Stimulated activated CD4-positive, alpha-beta T cell treated with anti-CD3 and anti-CD28 coated beads, Interleukin-12 subunit alpha, Interleukin-12 subunit beta, amount 100 ng/mL, for 4 hours (primary cell): Measurements from ENCODE around the gene MATN1.

ENCODE experiments used
- DNase-seq: peaks from one replicate; pipeline ENCODE4 v3.0.0-alpha.2; 2020

MATN1 gene

GRCh38 chr1:30730346-30731108, 7.1 kb upstream of the MATN1 start:
- DNase-seq, result no peak

- DNase-seq, result no peak
Observed at GRCh38 chr1:30729901-30730300, 6.5 kb upstream of the MATN1 start.

GRCh38 chr1:30728832-30729638, 5.7 kb upstream of the MATN1 start:
- DNase-seq, result no peak

GRCh38 chr1:30728340-30728739, 5.0 kb upstream of the MATN1 start:
- DNase-seq, result no peak

GRCh38 chr1:30727824-30728223, 4.4 kb upstream of the MATN1 start:
- no peak for DNase-seq

GRCh38 chr1:30726773-30727684, 3.6 kb upstream of the MATN1 start:
- no peak for DNase-seq

- DNase-seq, result no peak
Observed at GRCh38 chr1:30726236-30726635, 2.9 kb upstream of the MATN1 start.

GRCh38 chr1:30725450-30726095, 2.2 kb upstream of the MATN1 start:
- DNase-seq, result no peak

- DNase-seq, result no peak
Observed at GRCh38 chr1:30724655-30725421, 1.5 kb upstream of the MATN1 start.

- DNase-seq, result no peak
Observed at GRCh38 chr1:30724175-30724574, 790 bp upstream of the MATN1 start.

- DNase-seq, result no peak
Observed at GRCh38 chr1:30721812-30722537, 1.4 kb downstream of the MATN1 start.

- DNase-seq, result no peak
Observed at GRCh38 chr1:30721341-30721793, 2.0 kb downstream of the MATN1 start.

GRCh38 chr1:30720271-30721223, 2.8 kb downstream of the MATN1 start:
- no peak for DNase-seq

- DNase-seq, result no peak
Observed at GRCh38 chr1:30719406-30720270, 3.7 kb downstream of the MATN1 start.

GRCh38 chr1:30718636-30719405, 4.6 kb downstream of the MATN1 start:
- DNase-seq, result peak; percentile 82

- DNase-seq, result peak; percentile 100
Observed at GRCh38 chr1:30718091-30718635, 5.2 kb downstream of the MATN1 start.

GRCh38 chr1:30716646-30717045, 6.7 kb downstream of the MATN1 start:
- DNase-seq, result no peak

GRCh38 chr1:30715886-30716285, 7.5 kb downstream of the MATN1 start:
- DNase-seq, result no peak
